A172 (cell line): ENCODE data around the gene KCNMA1. TPM values are rescaled to one million over a fixed set of nuclear protein-coding genes. Genes with fewer than 3 reads are reported as not detected.

Source experiments
- DNase-seq: peaks from one replicate; pipeline ENCODE4 v3.0.0-alpha.2; 2015; ENCODE audit warnings: low spot score
- total RNA-seq: library from RNA; depleted of rRNA; stranded (reverse); fragments of >200 nt; shearing (Covaris generic); gene quantifications from 2 replicates; pipeline ENCODE4 v1.2.3, GENCODE V29; 2014

Gene KCNMA1
- total RNA-seq, 1 experiment from 2014 or later = 50.7 TPM

- no peak for DNase-seq
Measured at GRCh38 chr10:77561991-77562390, 75.6 kb downstream of the KCNMA1 start.

GRCh38 chr10:77560471-77560870 is 77.1 kb downstream of the KCNMA1 start:
- no peak for DNase-seq

- no peak for DNase-seq
Measured at GRCh38 chr10:77560052-77560451, 77.6 kb downstream of the KCNMA1 start.

GRCh38 chr10:77556990-77557601 is 80.5 kb downstream of the KCNMA1 start:
- no peak for DNase-seq

GRCh38 chr10:77555591-77556212 is 81.9 kb downstream of the KCNMA1 start:
- DNase-seq = no peak

- DNase-seq = no peak
Measured at GRCh38 chr10:77554996-77555397, 82.6 kb downstream of the KCNMA1 start.

- peak; percentile 60 for DNase-seq
Measured at GRCh38 chr10:77553966-77554365, 83.6 kb downstream of the KCNMA1 start.

GRCh38 chr10:77553311-77553710 is 84.3 kb downstream of the KCNMA1 start:
- no peak for DNase-seq

- DNase-seq = no peak
Measured at GRCh38 chr10:77552252-77552651, 85.4 kb downstream of the KCNMA1 start.

GRCh38 chr10:77550378-77550777 is 87.2 kb downstream of the KCNMA1 start:
- DNase-seq = no peak

- no peak for DNase-seq
Measured at GRCh38 chr10:77548671-77549070, 88.9 kb downstream of the KCNMA1 start.

- DNase-seq = no peak
Measured at GRCh38 chr10:77548157-77548556, 89.5 kb downstream of the KCNMA1 start.

- no peak for DNase-seq
Measured at GRCh38 chr10:77547307-77548050, 90.1 kb downstream of the KCNMA1 start.

- no peak for DNase-seq
Measured at GRCh38 chr10:77546042-77546441, 91.6 kb downstream of the KCNMA1 start.

- DNase-seq = no peak
Measured at GRCh38 chr10:77545585-77545984, 92.0 kb downstream of the KCNMA1 start.

GRCh38 chr10:77544617-77545016 is 93.0 kb downstream of the KCNMA1 start:
- DNase-seq = no peak

- DNase-seq = no peak
Measured at GRCh38 chr10:77542710-77543259, 94.8 kb downstream of the KCNMA1 start.

- no peak for DNase-seq
Measured at GRCh38 chr10:77541944-77542343, 95.7 kb downstream of the KCNMA1 start.

GRCh38 chr10:77541247-77541646 is 96.4 kb downstream of the KCNMA1 start:
- DNase-seq = no peak

- no peak for DNase-seq
Measured at GRCh38 chr10:77539147-77539935, 98.3 kb downstream of the KCNMA1 start.

- no peak for DNase-seq
Measured at GRCh38 chr10:77537720-77538373, 99.8 kb downstream of the KCNMA1 start.
